ENCODE measurements around the gene TCF7L2. TPM values are rescaled to one million over a fixed set of nuclear protein-coding genes. Genes with fewer than 3 reads are reported as not detected.

TCF7L2 gene
- polyA plus RNA-seq, 3 donors, result 2.1 to 23.5 (median 6.1) TPM

- Mint-ChIP-seq H3K27me3 (ENCODE audit: low read depth in 3 of 3) (peaks cover 0 to 15% (median 6%) of the 10 kb centered on the region in 3 donors), H3K36me3 (peaks cover 25 to 26% of the 10 kb centered on the region in 2 donors), H3K4me1 (peaks cover 33% of the 10 kb centered on the region), H3K27ac (no peak overlapping the region), H3K4me3 (no peak overlapping the region), H3K9me3 (peaks cover 0 to 1% (median 0%) of the 10 kb centered on the region in 7 donors)
- 83% methylated on average over 4 of the region's 8 CpGs for WGBS (ENCODE audit: insufficient coverage)
- Histone ChIP-seq H3K79me2 (ENCODE audit: insufficient read depth, low read length) (peaks cover under 1% of the 10 kb centered on the region), H3K4me3 (replicated peaks in 1 of 3; ENCODE audit: low read depth in 2 of 3, low read length in 3 of 3) (no peak overlapping the region), H3K9ac (ENCODE audit: insufficient read depth, low read length, poor library complexity, severe bottlenecking) (no peak overlapping the region), H3K9me3 (replicated peaks in 1 of 2; ENCODE audit: control insufficient read depth in 1 of 2, insufficient read depth in 1 of 2, low read length in 2 of 2) (no peaks in the 10 kb centered on the region), H3K27ac (ENCODE audit: low read depth in 1 of 2, low read length in 2 of 2) (no peak overlapping the region), H3K27me3 (ENCODE audit: control insufficient read depth in 2 of 2, insufficient read depth in 2 of 2, low read length in 2 of 2) (no peaks in the 10 kb centered on the region), H2AFZ (ENCODE audit: insufficient read depth, low read depth, low read length, poor library complexity, severe bottlenecking) (no peak overlapping the region), H3K36me3 (replicated peaks in 1 of 2; ENCODE audit: control insufficient read depth in 1 of 2, insufficient read depth in 2 of 2, low read length in 2 of 2) (peaks cover 0 to 22% of the 10 kb centered on the region in 2 donors), H3K4me2 (replicated peaks; ENCODE audit: extremely low read depth, low read length, poor library complexity, severe bottlenecking) (no peak overlapping the region), H4K20me1 (ENCODE audit: insufficient read depth, low read length) (peaks cover 100% of the 10 kb centered on the region), H3K4me1 (ENCODE audit: control insufficient read depth in 1 of 2, insufficient read depth in 2 of 2, low read length in 2 of 2) (peaks cover 8 to 10% of the 10 kb centered on the region in 2 donors)
- DNase-seq, result no peak
- intact Hi-C loops (cut with micrococcal nuclease), result no loop called here
- TF ChIP-seq, protein P1, sequence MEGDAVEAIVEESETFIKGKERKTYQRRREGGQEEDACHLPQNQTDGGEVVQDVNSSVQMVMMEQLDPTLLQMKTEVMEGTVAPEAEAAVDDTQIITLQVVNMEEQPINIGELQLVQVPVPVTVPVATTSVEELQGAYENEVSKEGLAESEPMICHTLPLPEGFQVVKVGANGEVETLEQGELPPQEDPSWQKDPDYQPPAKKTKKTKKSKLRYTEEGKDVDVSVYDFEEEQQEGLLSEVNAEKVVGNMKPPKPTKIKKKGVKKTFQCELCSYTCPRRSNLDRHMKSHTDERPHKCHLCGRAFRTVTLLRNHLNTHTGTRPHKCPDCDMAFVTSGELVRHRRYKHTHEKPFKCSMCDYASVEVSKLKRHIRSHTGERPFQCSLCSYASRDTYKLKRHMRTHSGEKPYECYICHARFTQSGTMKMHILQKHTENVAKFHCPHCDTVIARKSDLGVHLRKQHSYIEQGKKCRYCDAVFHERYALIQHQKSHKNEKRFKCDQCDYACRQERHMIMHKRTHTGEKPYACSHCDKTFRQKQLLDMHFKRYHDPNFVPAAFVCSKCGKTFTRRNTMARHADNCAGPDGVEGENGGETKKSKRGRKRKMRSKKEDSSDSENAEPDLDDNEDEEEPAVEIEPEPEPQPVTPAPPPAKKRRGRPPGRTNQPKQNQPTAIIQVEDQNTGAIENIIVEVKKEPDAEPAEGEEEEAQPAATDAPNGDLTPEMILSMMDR (IDR thresholded peaks at IDR 0.05), result no peak
These were observed 51.8 kb downstream of the TCF7L2 start for GRCh38 chr10:113001599-113002448.

GRCh38 chr10:113002449-113002777, 52.4 kb downstream of the TCF7L2 start:
- no peak overlapping the region for H3K9ac ChIP-seq (ENCODE audit: insufficient read depth, low read length, poor library complexity, severe bottlenecking)
- no CpG with 5 or more reads among the region's 1 CpG for WGBS (ENCODE audit: insufficient coverage)
- Mint-ChIP-seq H3K27ac (no peak overlapping the region), H3K27me3 (ENCODE audit: low read depth in 3 of 3) (peaks cover 0 to 15% (median 8%) of the 10 kb centered on the region in 3 donors), H3K9me3 (peaks cover 0 to 1% (median 0%) of the 10 kb centered on the region in 7 donors), H3K4me1 (peaks cover 37% of the 10 kb centered on the region), H3K36me3 (peaks cover 23 to 25% of the 10 kb centered on the region in 2 donors), H3K4me3 (no peak overlapping the region)
- TF ChIP-seq, protein P1 (IDR thresholded peaks at IDR 0.05), result no peak
- intact Hi-C loops (cut with micrococcal nuclease), result no loop called here
- H3K9me3 ChIP-seq (replicated peaks in 1 of 2; ENCODE audit: control insufficient read depth in 1 of 2, insufficient read depth in 1 of 2, low read length in 2 of 2), result no peaks in the 10 kb centered on the region
- no peak overlapping the region for H3K4me3 ChIP-seq (replicated peaks in 1 of 3; ENCODE audit: low read depth in 2 of 3, low read length in 3 of 3)
- H3K36me3 ChIP-seq (replicated peaks in 1 of 2; ENCODE audit: control insufficient read depth in 1 of 2, insufficient read depth in 2 of 2, low read length in 2 of 2), result peaks cover 0 to 22% of the 10 kb centered on the region in 2 donors
- peaks cover 9 to 10% of the 10 kb centered on the region in 2 donors for H3K4me1 ChIP-seq (ENCODE audit: control insufficient read depth in 1 of 2, insufficient read depth in 2 of 2, low read length in 2 of 2)
- no peak overlapping the region for H2AFZ ChIP-seq (ENCODE audit: insufficient read depth, low read depth, low read length, poor library complexity, severe bottlenecking)
- no peaks in the 10 kb centered on the region for H3K27me3 ChIP-seq (ENCODE audit: control insufficient read depth in 2 of 2, insufficient read depth in 2 of 2, low read length in 2 of 2)
- H4K20me1 ChIP-seq (ENCODE audit: insufficient read depth, low read length), result peaks cover 100% of the 10 kb centered on the region
- no peak for DNase-seq
- no peaks in the 10 kb centered on the region for H3K79me2 ChIP-seq (ENCODE audit: insufficient read depth, low read length)
- H3K4me2 ChIP-seq (replicated peaks; ENCODE audit: extremely low read depth, low read length, poor library complexity, severe bottlenecking), result no peak overlapping the region
- no peak overlapping the region for H3K27ac ChIP-seq (ENCODE audit: low read depth in 1 of 2, low read length in 2 of 2)
